Adrenal gland (tissue), 12 donors: ENCODE measurements around the gene PINLYP. TPM values are rescaled to one million over a fixed set of nuclear protein-coding genes. Genes with fewer than 3 reads are reported as not detected.

Experiments used
- DNase-seq, 7 donors: peaks; one replicate each; pipeline ENCODE4 v3.0.0-alpha.2; 2019 to 2020
- H3K27ac ChIP-seq, 5 donors: fragments of 200-600 bp; sonication (generic) in 4 of 5; 1 replicate in 3 of 5; 2 replicates in 2 of 5; pipeline versions ENCODE4 v1.5.1 to v1.8.0; 2016 to 2020; ENCODE audit warnings: mild to moderate bottlenecking in 1 of 5
- H3K27me3 ChIP-seq: fragments of 200-600 bp; 2 replicates; pipeline ENCODE4 v1.8.0; 2021
- H3K36me3 ChIP-seq, 2 donors: fragments of 200-600 bp; replicated peaks in 1 of 2; 1 replicate in 1 of 2; 2 replicates in 1 of 2; pipeline versions ENCODE4 v1.5.1 to v1.8.0; 2018 to 2022
- H3K4me1 ChIP-seq, 2 donors: fragments of 200-600 bp; replicated peaks in 1 of 2; 1 replicate in 1 of 2; 2 replicates in 1 of 2; pipeline versions ENCODE4 v1.5.1 to v1.8.0; 2018 to 2021
- H3K4me3 ChIP-seq, 4 donors: fragments of 200-600 bp; sonication (generic) in 3 of 4; one replicate each; pipeline ENCODE4 v1.5.1; 2016 to 2018
- H3K9me3 ChIP-seq, 3 donors: fragments of 200-600 bp; sonication (generic) in 1 of 3; replicated peaks in 1 of 3; 1 replicate in 2 of 3; 2 replicates in 1 of 3; pipeline versions ENCODE4 v1.5.1 to v1.8.0; 2016 to 2021
- CTCF ChIP-seq, 6 experiments: fragments of 450-650 bp in 4 of 6; fragments of 200-600 bp in 2 of 6; sonication (generic) in 1 of 6; IDR thresholded peaks; 1 replicate in 5 of 6; 2 replicates in 1 of 6; pipeline versions ENCODE4 v1.5.1 to v1.8.0; 2016 to 2021; ENCODE audit warnings: antibody characterized with exemption in 6 of 6, mild to moderate bottlenecking in 2 of 6, moderate library complexity in 1 of 6
- POLR2A ChIP-seq, 2 donors: fragments of 450-650 bp; IDR thresholded peaks; one replicate each; pipeline ENCODE4 v1.6.1; 2017; ENCODE audit warnings: antibody characterized with exemption in 2 of 2, mild to moderate bottlenecking in 2 of 2, moderate library complexity in 1 of 2
- WGBS, 4 donors: extraction: QIAGEN DNeasy Blood & Tissue Kit in 2 of 4; methylation state at CpG; one replicate each; pipeline versions ENCODE4 v1.1.5 to v1.1.7; 2013 to 2017; 5-methylcytosine and 5-hydroxymethylcytosine counted together
- intact Hi-C, 2 donors: fragments of 100-400 bp; cut with DNase I; formaldehyde crosslinking; loops; one replicate each; pipeline versions ENCODE4 v1.14.1 to v1.15.0; 2022 to 2023
- polyA plus RNA-seq, 3 donors: library from polyadenylated mRNA; stranded (reverse); fragments of 200-250 nt in 2 of 3; fragments of 350-450 nt in 1 of 3; fragmentation: Illumina TruSeq in 1 of 3; extraction: RNeasy Lipid Tissue Mini Kit (QIAGEN cat#74804) in 1 of 3; gene quantifications; one replicate each; pipeline ENCODE4 v1.2.3, GENCODE V29; 2013 to 2014
- total RNA-seq, 9 donors: library from RNA; depleted of rRNA in 4 of 9; stranded (reverse); fragments of >200 nt in 4 of 9; fragments of 120-200 nt in 1 of 9; fragmentation: NEBNext Ultra II Directional in 1 of 9; extraction: Animal tissue kit (Norgen Biotek cat#: 25700) in 1 of 9; gene quantifications; one replicate each; pipeline versions ENCODE4 v1.1.0 to v1.2.4, GENCODE V29; 2013 to 2023
- donor health status: healthy with polysubstance abuse.
- donor health status: Bipolar disorder and iron deficiency.
- donor health status: DM: yes; HTN: yes; CAD: no.
- donor health status: DM: no; HTN: no; CAD: no.
- donor health status: DM: no; HTN: no; CAD: no.
- donor health status: DM: yes; HTN: yes; CAD: no.

The PINLYP gene
- total and polyA plus RNA-seq, 12 donors = 0.61 to 16.0 (median 4.3) TPM; not detected in 1

- WGBS, 4 donors = 0 to 1% (median 1%) methylated on average over 14 to 64 of the region's 64 CpGs
- peak overlapping the region in 3 of 4 donors; percentile 47 to 65 (median 53) for H3K4me3 ChIP-seq
- DNase-seq = peak; percentile 64 to 82 (median 73)
- H3K27me3 ChIP-seq = no peaks in the 10 kb centered on the region
- H3K27ac ChIP-seq = peak overlapping the region; percentile 78 to 96 (median 91)
- TF ChIP-seq POLR2A (IDR thresholded peaks at IDR 0.05) (peak in 1 of 2 donors; percentile 75), CTCF (IDR thresholded peaks at IDR 0.05) (peak; percentile 74 to 88 (median 86))
- H3K9me3 ChIP-seq = no peaks in the 10 kb centered on the region
- H3K4me1 ChIP-seq = peaks cover 20 to 30% of the 10 kb centered on the region in 2 donors
- H3K36me3 ChIP-seq = peaks cover 0 to 45% of the 10 kb centered on the region in 2 donors
- intact Hi-C loops = loop anchor here (5.0 to 10.0 kb wide), 3 partner anchors 38 to 60 kb away; no protein-coding TSS in a partner anchor
Observed at GRCh38 chr19:43594710-43595604, 19.4 kb downstream of the PINLYP start.

GRCh38 chr19:43595605-43595998 is 20.0 kb downstream of the PINLYP start:
- no peak for DNase-seq
- WGBS, 4 donors = 1 to 3% (median 1%) methylated on average over 11 to 18 of the region's 18 CpGs
- intact Hi-C loops = loop anchor here in 1 of 2 donors (10.0 kb wide), 1 partner anchor 59 kb away; no protein-coding TSS in a partner anchor
- Histone ChIP-seq H3K9me3 (no peaks in the 10 kb centered on the region), H3K27ac (peak overlapping the region; percentile 78 to 96 (median 91)), H3K4me3 (peak overlapping the region in 3 of 4 donors; percentile 47 to 65 (median 53)), H3K27me3 (no peaks in the 10 kb centered on the region), H3K4me1 (peaks cover 20 to 30% of the 10 kb centered on the region in 2 donors), H3K36me3 (peaks cover 0 to 44% of the 10 kb centered on the region in 2 donors)
- no peak for TF ChIP-seq POLR2A (IDR thresholded peaks at IDR 0.05)
- TF ChIP-seq CTCF (IDR thresholded peaks at IDR 0.05) = no peak

GRCh38 chr19:43595999-43596841 is 20.6 kb downstream of the PINLYP start, which contains the start of the genes IRGQ and ZNF576:
IRGQ (minus strand) TSS chr19:43596134; CDS start chr19:43595338, 796 bp downstream.
ZNF576 (plus strand) TSS chr19:43596595; CDS start chr19:43597109, 514 bp downstream.
- Histone ChIP-seq H3K27me3 (no peaks in the 10 kb centered on the region), H3K9me3 (no peaks in the 10 kb centered on the region), H3K4me1 (peaks cover 20 to 30% of the 10 kb centered on the region in 2 donors), H3K27ac (peak within 1 kb of the TSS; percentile 92 to 97 (median 95)), H3K36me3 (peaks cover 0 to 42% of the 10 kb centered on the region in 2 donors), H3K4me3 (peak within 1 kb of the TSS; percentile 24 to 65 (median 54))
- peak; percentile 93 to 96 for TF ChIP-seq POLR2A (IDR thresholded peaks at IDR 0.05)
- TF ChIP-seq CTCF (IDR thresholded peaks at IDR 0.05) = peak in 2 of 6 experiments; percentile 9 to 18
- WGBS, 4 donors = 0 to 1% (median 0%) methylated on average over 30 to 60 of the region's 60 CpGs
- DNase-seq = peak; percentile 99 to 100 (median 100)
- intact Hi-C loops = loop anchor here in 1 of 2 donors (10.0 kb wide), 1 partner anchor 59 kb away; no protein-coding TSS in a partner anchor
